ENCODE results near the gene DPH6. TPM values are rescaled to one million over a fixed set of nuclear protein-coding genes. Genes with fewer than 3 reads are reported as not detected.

The DPH6 gene
- total and polyA plus RNA-seq, 12 donors: 5.0 to 42.0 (median 15.7) TPM

GRCh38 chr15:35555244-35555643 is 9.3 kb upstream of the DPH6 start:
- no peak for TF ChIP-seq POLR2A (IDR thresholded peaks at IDR 0.05)
- no peak for TF ChIP-seq CTCF (IDR thresholded peaks at IDR 0.05)
- Histone ChIP-seq H3K27me3 (no peaks in the 10 kb centered on the region), H3K4me1 (replicated peaks in 1 of 2) (peaks cover 3% of the 10 kb centered on the region in 2 donors), H3K9me3 (replicated peaks in 1 of 3) (no peaks in the 10 kb centered on the region), H3K36me3 (replicated peaks in 1 of 2) (no peaks in the 10 kb centered on the region), H3K4me3 (no peak overlapping the region), H3K27ac (no peak overlapping the region)
- WGBS, 4 donors: 93 to 97% (median 95%) methylated on average over 1 of the region's 1 CpG
- intact Hi-C loops (cut with DNase I): no loop called here
- DNase-seq: no peak

- no peaks in the 10 kb centered on the region for H3K27me3 ChIP-seq
- TF ChIP-seq CTCF (IDR thresholded peaks at IDR 0.05) (no peak), POLR2A (IDR thresholded peaks at IDR 0.05) (no peak)
- H3K9me3 ChIP-seq (replicated peaks in 1 of 3): no peaks in the 10 kb centered on the region
- no peak for DNase-seq
- WGBS, 4 donors: 86 to 98% (median 96%) methylated on average over 5 of the region's 5 CpGs
- intact Hi-C loops (cut with DNase I): no loop called here
- H3K27ac ChIP-seq: no peak overlapping the region
- no peak overlapping the region for H3K4me3 ChIP-seq
- H3K4me1 ChIP-seq (replicated peaks in 1 of 2): peaks cover 5 to 9% of the 10 kb centered on the region in 2 donors
- no peaks in the 10 kb centered on the region for H3K36me3 ChIP-seq (replicated peaks in 1 of 2)
These were observed 5.0 kb upstream of the DPH6 start for GRCh38 chr15:35550957-35551356.

GRCh38 chr15:35549567-35549966 is 3.6 kb upstream of the DPH6 start:
- intact Hi-C loops (cut with DNase I): no loop called here
- Histone ChIP-seq H3K4me1 (replicated peaks in 1 of 2) (peaks cover 9 to 12% of the 10 kb centered on the region in 2 donors), H3K4me3 (no peak overlapping the region), H3K9me3 (replicated peaks in 1 of 3) (no peaks in the 10 kb centered on the region), H3K36me3 (replicated peaks in 1 of 2) (no peaks in the 10 kb centered on the region), H3K27me3 (no peaks in the 10 kb centered on the region), H3K27ac (no peak overlapping the region)
- 74 to 84% (median 80%) methylated on average over 4 of the region's 4 CpGs for WGBS, 4 donors
- DNase-seq: no peak
- no peak for TF ChIP-seq POLR2A (IDR thresholded peaks at IDR 0.05)
- TF ChIP-seq CTCF (IDR thresholded peaks at IDR 0.05): no peak

- whole genome bisulfite sequencing, 4 donors: 92 to 98% (median 96%) methylated on average over 2 of the region's 2 CpGs
- Histone ChIP-seq H3K27ac (no peak overlapping the region), H3K36me3 (replicated peaks in 1 of 2) (no peaks in the 10 kb centered on the region), H3K4me3 (no peak overlapping the region), H3K27me3 (no peaks in the 10 kb centered on the region), H3K9me3 (replicated peaks in 1 of 3) (peaks cover 0 to 2% (median 0%) of the 10 kb centered on the region in 3 donors), H3K4me1 (replicated peaks in 1 of 2) (peaks cover 9 to 14% of the 10 kb centered on the region in 2 donors)
- no peak for TF ChIP-seq CTCF (IDR thresholded peaks at IDR 0.05)
- no peak for TF ChIP-seq POLR2A (IDR thresholded peaks at IDR 0.05)
- no peak for DNase-seq
- intact Hi-C loops (cut with DNase I): no loop called here
These were observed 2.5 kb upstream of the DPH6 start for GRCh38 chr15:35548435-35548834.
